NCI-H1417 treated with DMSO at 0.1 percent for 48 hours (cell line): ENCODE measurements around the gene TXNDC17.
"Not testable (repeated sequence)": the region's sequence is repeated elsewhere in the genome, so short reads cannot be mapped to it uniquely, and the experiment has no call there.

Experiments
- DNase-seq: peaks from one replicate; lab custom pipeline; 2025; lab: John Stamatoyannopoulos, UW

The TXNDC17 gene

GRCh38 chr17:6683730-6684459, 43.0 kb downstream of the TXNDC17 start:
- no peak for DNase-seq

GRCh38 chr17:6684460-6684783, 43.6 kb downstream of the TXNDC17 start:
- no peak for DNase-seq

- no peak for DNase-seq
Measured at GRCh38 chr17:6684881-6685767, 44.3 kb downstream of the TXNDC17 start.

- no peak for DNase-seq
Measured at GRCh38 chr17:6686026-6686425, 45.2 kb downstream of the TXNDC17 start.

GRCh38 chr17:6688944-6689343, 48.1 kb downstream of the TXNDC17 start:
- DNase-seq = no peak

GRCh38 chr17:6690641-6691040, 49.8 kb downstream of the TXNDC17 start:
- no peak for DNase-seq

GRCh38 chr17:6691546-6691945, 50.7 kb downstream of the TXNDC17 start:
- no peak for DNase-seq

- not testable (repeated sequence) for DNase-seq
Measured at GRCh38 chr17:6691958-6692357, 51.1 kb downstream of the TXNDC17 start.
